Left colon (tissue), 2 donors: ENCODE data around the gene IFITM2. TPM values are rescaled to one million over a fixed set of nuclear protein-coding genes. Genes with fewer than 3 reads are reported as not detected.
"Not testable (repeated sequence)": the region's sequence is repeated elsewhere in the genome, so short reads cannot be mapped to it uniquely, and the experiment has no call there.

Experiments
- ATAC-seq: fragments of 200-7000 bp; cut with Tn5 transposase; one replicate; pipeline ENCODE4 v1.9.1; 2020; ENCODE audit warnings: mild to moderate bottlenecking, moderate library complexity
- DNase-seq, 2 donors: peaks; one replicate each; pipeline ENCODE4 v3.0.0-alpha.2; 2020
- intact Hi-C, 2 donors: fragments of 100-400 bp; cut with DNase I in 1 of 2; cut with micrococcal nuclease in 1 of 2; formaldehyde crosslinking; loops; one replicate each; pipeline versions ENCODE4 v1.11.2 to v1.14.0; 2022; cut with DNase I, micrococcal nuclease
- total RNA-seq, 2 donors: library from RNA; stranded (reverse); fragmentation: NEBNext Ultra II Directional; extraction: Animal tissue kit (Norgen Biotek cat#: 25700); gene quantifications; one replicate each; pipeline ENCODE4 v1.2.1, GENCODE V29; 2021
- donor health status: DM: no; HTN: no; CAD: no.
- donor health status: DM: yes; HTN: yes; CAD: no.

IFITM2 gene
- total RNA-seq, 2 donors from 2014 or later: 87.7 to 133 TPM

- peak; percentile 20 to 25 for DNase-seq
- intact Hi-C loops: loop anchor here in 1 of 2 donors (10.0 kb wide), 1 partner anchor 55 kb away; no protein-coding TSS in a partner anchor
- no peak for ATAC-seq
Measured at GRCh38 chr11:299951-300735, 7.5 kb upstream of the IFITM2 start.

GRCh38 chr11:303363-303762 lies 4.3 kb upstream of the IFITM2 start:
- ATAC-seq (no peak), DNase-seq (no peak)
- intact Hi-C loops: loop anchor here in 1 of 2 donors (10.0 kb wide), 1 partner anchor 51 kb away; no protein-coding TSS in a partner anchor

- ATAC-seq (no peak), DNase-seq (no peak)
- intact Hi-C loops: loop anchor here in 1 of 2 donors (10.0 kb wide), 1 partner anchor 51 kb away; no protein-coding TSS in a partner anchor
Measured at GRCh38 chr11:304061-304506, 3.5 kb upstream of the IFITM2 start.

GRCh38 chr11:304915-305843 lies 2.4 kb upstream of the IFITM2 start:
- intact Hi-C loops: loop anchor here in 1 of 2 donors (10.0 kb wide), 1 partner anchor 50 kb away; no protein-coding TSS in a partner anchor

GRCh38 chr11:305844-306211 lies 1.8 kb upstream of the IFITM2 start:
- DNase-seq: no peak
- intact Hi-C loops: loop anchor here in 1 of 2 donors (10.0 kb wide), 1 partner anchor 49 kb away; no protein-coding TSS in a partner anchor

More at GRCh38 chr11:304915-305843, 2.4 kb upstream of the IFITM2 start:
- peak in 1 of 2 donors; percentile 78 for DNase-seq
- peak; percentile 58 for ATAC-seq

GRCh38 chr11:306645-307371 lies 808 bp upstream of the IFITM2 start:
- DNase-seq: no peak
- intact Hi-C loops: loop anchor here in 1 of 2 donors (10.0 kb wide), 1 partner anchor 48 kb away; no protein-coding TSS in a partner anchor
- ATAC-seq: no peak

More at GRCh38 chr11:305844-306211, 1.8 kb upstream of the IFITM2 start:
- no peak for ATAC-seq

GRCh38 chr11:308740-309665 lies 1.4 kb downstream of the IFITM2 start:
- intact Hi-C loops: loop anchor here in 1 of 2 donors (10.0 kb wide), 1 partner anchor 46 kb away; no protein-coding TSS in a partner anchor
- not testable (repeated sequence) for DNase-seq, ATAC-seq

- ATAC-seq: peak; percentile 2
- not testable (repeated sequence) for DNase-seq
- intact Hi-C loops: loop anchor here in 1 of 2 donors (10.0 kb wide), 1 partner anchor 45 kb away; no protein-coding TSS in a partner anchor
Measured at GRCh38 chr11:309979-310572, 2.5 kb downstream of the IFITM2 start.

GRCh38 chr11:311013-311748 lies 3.6 kb downstream of the IFITM2 start:
- peak; percentile 36 for ATAC-seq
- DNase-seq, intact Hi-C loops: not testable (repeated sequence)

GRCh38 chr11:312092-312816 lies 4.6 kb downstream of the IFITM2 start:
- intact Hi-C loops: no loop called here
- DNase-seq: no peak
- ATAC-seq: no peak

GRCh38 chr11:313304-313786 lies 5.7 kb downstream of the IFITM2 start:
- ATAC-seq (no peak), DNase-seq (no peak)
- intact Hi-C loops: no loop called here

- ATAC-seq (peak; percentile 66), DNase-seq (peak; percentile 55 to 57)
- intact Hi-C loops: no loop called here
Measured at GRCh38 chr11:313787-314553, 6.4 kb downstream of the IFITM2 start, which contains the start of gene IFITM1. Gene IFITM1, plus strand, starts transcription at chr11:314040. Its CDS starts 131 bp downstream, at chr11:314171.

- ATAC-seq: peak; percentile 62
- intact Hi-C loops, DNase-seq: not testable (repeated sequence)
Measured at GRCh38 chr11:314554-314875, 6.9 kb downstream of the IFITM2 start.

- DNase-seq (peak in 1 of 2 donors; percentile 32), ATAC-seq (no peak)
- intact Hi-C loops: no loop called here
Measured at GRCh38 chr11:315051-315481, 7.5 kb downstream of the IFITM2 start.
